HL-60 (cell line): ENCODE data around the gene TMEM9.

Experiments used
- CTCF ChIP-seq: IDR thresholded peaks from one replicate; pipeline ENCODE4 v1.5.1; 2011; ENCODE audit warnings: low read length, control low read depth, inconsistent platforms; ENCODE audit not compliant: insufficient read depth
- SPI1 ChIP-seq: IDR thresholded peaks from 2 replicates; pipeline ENCODE4 v1.6.1; 2012; ENCODE audit warnings: low read depth, mild to moderate bottlenecking, borderline replicate concordance

- TF ChIP-seq CTCF: no peak
- no peak for TF ChIP-seq SPI1
Measured at GRCh38 chr1:201153474-201154388, 543 bp downstream of the TMEM9 start.
